Measurements from ENCODE around the gene KNDC1. TPM values are rescaled to one million over a fixed set of nuclear protein-coding genes. Genes with fewer than 3 reads are reported as not detected.

The KNDC1 gene
- total RNA-seq, 4 donors from 2014 or later: 3.7 to 5.9 (median 4.8) TPM

DNA sequence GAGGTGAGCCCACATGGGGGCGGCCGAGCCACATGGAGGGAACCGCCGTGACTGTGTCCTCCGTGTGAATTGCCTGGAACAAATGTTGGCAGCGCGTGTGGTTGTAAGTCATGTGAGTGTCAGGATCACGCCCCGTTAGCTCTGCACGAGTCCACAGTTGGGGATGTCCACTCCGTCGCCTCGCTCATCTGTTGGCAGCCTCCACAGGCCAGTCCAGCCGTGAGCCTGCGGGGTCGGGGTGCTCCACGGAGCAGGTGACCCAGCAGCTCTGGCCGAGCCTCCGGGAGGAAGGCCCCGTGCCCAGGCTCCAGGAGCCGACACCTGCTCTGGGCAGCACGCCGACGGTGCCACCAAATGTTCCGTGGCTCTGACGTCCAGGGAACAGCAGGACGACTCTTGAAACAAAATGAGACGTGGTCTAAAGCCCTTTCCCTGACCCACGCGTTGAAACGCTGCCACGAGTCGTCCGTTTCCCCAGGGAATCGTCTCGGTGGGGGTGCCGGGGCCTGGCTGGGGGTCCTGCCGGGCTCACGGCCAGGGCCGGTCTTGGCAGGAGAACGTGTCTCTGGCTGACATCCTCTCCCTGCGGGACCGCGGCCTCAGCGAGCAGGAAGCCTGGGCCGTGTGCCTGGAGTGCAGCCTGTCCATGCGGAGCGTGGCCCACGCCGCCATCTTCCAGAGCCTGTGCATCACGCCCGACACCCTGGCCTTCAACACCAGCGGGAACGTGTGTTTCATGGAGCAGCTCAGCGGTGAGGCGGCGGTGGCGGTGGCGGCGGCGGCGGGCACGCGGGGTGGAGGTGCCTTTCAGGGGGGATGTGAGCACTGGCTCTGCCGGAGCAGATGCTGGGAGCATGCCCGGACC is 7.0 kb downstream of the KNDC1 start:
- Histone ChIP-seq H3K36me3 (no peaks in the 10 kb centered on the region), H3K4me1 (no peaks in the 10 kb centered on the region), H3K9me3 (peaks cover 0 to under 1% (median 0%) of the 10 kb centered on the region in 4 donors), H3K27ac (no peak overlapping the region), H3K4me3 (no peak overlapping the region), H3K27me3 (peaks cover 0 to 27% of the 10 kb centered on the region in 2 donors)
- WGBS, 2 donors: 73 to 83% methylated on average over 54 to 60 of the region's 66 CpGs
- TF ChIP-seq EP300 (IDR thresholded peaks at IDR 0.05): no peak
- TF ChIP-seq, protein P1, sequence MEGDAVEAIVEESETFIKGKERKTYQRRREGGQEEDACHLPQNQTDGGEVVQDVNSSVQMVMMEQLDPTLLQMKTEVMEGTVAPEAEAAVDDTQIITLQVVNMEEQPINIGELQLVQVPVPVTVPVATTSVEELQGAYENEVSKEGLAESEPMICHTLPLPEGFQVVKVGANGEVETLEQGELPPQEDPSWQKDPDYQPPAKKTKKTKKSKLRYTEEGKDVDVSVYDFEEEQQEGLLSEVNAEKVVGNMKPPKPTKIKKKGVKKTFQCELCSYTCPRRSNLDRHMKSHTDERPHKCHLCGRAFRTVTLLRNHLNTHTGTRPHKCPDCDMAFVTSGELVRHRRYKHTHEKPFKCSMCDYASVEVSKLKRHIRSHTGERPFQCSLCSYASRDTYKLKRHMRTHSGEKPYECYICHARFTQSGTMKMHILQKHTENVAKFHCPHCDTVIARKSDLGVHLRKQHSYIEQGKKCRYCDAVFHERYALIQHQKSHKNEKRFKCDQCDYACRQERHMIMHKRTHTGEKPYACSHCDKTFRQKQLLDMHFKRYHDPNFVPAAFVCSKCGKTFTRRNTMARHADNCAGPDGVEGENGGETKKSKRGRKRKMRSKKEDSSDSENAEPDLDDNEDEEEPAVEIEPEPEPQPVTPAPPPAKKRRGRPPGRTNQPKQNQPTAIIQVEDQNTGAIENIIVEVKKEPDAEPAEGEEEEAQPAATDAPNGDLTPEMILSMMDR (IDR thresholded peaks at IDR 0.05): no peak
- no peak for TF ChIP-seq POLR2A (IDR thresholded peaks at IDR 0.05)
- DNase-seq (ENCODE audit: low spot score in 2 of 2): no peak

DNA sequence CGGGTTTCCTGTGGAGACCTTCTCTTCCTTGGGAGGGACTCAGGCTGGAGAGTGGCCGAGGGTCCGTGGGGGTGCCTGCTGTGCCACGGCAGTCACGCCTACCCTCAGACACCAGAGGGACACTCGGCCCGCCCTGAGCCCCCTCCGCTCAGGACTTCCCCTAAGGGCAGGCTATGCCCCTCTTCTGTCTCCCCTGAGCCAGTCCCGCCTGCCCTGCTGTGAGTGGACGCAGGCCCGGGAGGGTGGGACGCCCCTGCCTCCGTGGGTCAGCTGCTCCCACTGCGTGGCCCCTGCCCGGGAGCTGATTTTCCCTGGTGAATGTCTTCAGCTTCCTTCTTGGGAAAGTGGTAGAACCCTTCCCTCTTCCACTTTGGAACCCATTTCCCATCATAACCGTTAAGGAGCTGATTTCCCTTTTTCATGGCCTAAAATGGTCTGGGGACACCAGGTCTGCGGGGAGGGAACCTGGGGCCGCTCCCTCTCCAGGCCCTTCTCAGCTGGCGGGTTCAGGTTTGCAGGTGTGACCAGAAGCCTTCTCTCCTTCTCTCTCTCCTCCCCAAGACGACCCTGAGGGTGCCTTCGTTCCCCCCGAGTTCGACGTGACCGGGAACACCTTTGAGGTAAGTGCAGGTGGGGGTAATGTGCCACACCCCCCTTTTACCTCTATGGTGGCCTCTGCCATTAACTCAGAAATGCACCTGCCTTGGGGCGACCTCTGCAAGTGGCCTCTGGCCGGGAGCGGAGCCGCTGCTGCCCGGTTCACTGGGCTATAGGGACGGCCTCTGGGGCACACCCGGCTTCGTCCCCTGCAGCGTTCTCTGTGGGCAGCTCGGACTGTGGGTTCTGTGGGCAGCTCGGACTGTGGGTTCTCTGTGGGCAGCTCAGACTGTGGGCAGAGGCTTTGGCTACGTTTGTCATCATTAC is 7.9 kb downstream of the KNDC1 start:
- Histone ChIP-seq H3K4me1 (no peaks in the 10 kb centered on the region), H3K27ac (no peak overlapping the region), H3K36me3 (no peaks in the 10 kb centered on the region), H3K4me3 (no peak overlapping the region), H3K9me3 (peaks cover 0 to 9% (median 0%) of the 10 kb centered on the region in 4 donors), H3K27me3 (peaks cover 0 to 18% of the 10 kb centered on the region in 2 donors)
- 88% methylated on average over 26 to 33 of the region's 37 CpGs for WGBS, 2 donors
- TF ChIP-seq POLR2A (IDR thresholded peaks at IDR 0.05) (no peak), EP300 (IDR thresholded peaks at IDR 0.05) (no peak)
- TF ChIP-seq, protein P1 (IDR thresholded peaks at IDR 0.05): no peak
- DNase-seq (ENCODE audit: low spot score in 2 of 2): no peak

DNA sequence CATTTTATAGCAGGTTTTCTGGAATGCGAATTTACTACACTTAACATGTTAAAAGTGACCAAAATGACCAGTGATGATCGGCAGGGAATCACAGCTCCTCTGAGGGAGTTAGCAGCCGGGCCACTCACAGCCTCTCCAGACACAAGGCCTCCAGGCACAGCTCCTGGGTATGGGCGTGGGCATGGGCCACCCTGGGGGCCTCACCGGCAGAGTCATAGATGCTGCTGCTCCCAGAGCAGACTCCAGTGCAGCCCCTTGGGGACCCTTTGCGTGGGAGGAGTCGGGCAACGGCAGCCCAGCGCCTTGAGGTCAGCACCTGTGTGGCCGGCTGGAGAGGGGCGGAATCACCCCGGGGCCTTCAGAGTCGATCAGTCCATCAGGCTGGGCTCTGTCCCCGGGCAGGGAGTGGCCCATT is 8.6 kb downstream of the KNDC1 start:
- peaks cover 0 to 13% of the 10 kb centered on the region in 2 donors for H3K27me3 ChIP-seq
- no peak for DNase-seq (ENCODE audit: low spot score in 2 of 2)
- H3K9me3 ChIP-seq: peaks cover 0 to 11% (median 0%) of the 10 kb centered on the region in 4 donors
- TF ChIP-seq EP300 (IDR thresholded peaks at IDR 0.05): no peak
- no peaks in the 10 kb centered on the region for H3K4me1 ChIP-seq
- no peak overlapping the region for H3K4me3 ChIP-seq
- no peak overlapping the region for H3K27ac ChIP-seq
- WGBS, 2 donors: 78 to 83% methylated on average over 10 to 14 of the region's 14 CpGs
- H3K36me3 ChIP-seq: no peaks in the 10 kb centered on the region

DNA sequence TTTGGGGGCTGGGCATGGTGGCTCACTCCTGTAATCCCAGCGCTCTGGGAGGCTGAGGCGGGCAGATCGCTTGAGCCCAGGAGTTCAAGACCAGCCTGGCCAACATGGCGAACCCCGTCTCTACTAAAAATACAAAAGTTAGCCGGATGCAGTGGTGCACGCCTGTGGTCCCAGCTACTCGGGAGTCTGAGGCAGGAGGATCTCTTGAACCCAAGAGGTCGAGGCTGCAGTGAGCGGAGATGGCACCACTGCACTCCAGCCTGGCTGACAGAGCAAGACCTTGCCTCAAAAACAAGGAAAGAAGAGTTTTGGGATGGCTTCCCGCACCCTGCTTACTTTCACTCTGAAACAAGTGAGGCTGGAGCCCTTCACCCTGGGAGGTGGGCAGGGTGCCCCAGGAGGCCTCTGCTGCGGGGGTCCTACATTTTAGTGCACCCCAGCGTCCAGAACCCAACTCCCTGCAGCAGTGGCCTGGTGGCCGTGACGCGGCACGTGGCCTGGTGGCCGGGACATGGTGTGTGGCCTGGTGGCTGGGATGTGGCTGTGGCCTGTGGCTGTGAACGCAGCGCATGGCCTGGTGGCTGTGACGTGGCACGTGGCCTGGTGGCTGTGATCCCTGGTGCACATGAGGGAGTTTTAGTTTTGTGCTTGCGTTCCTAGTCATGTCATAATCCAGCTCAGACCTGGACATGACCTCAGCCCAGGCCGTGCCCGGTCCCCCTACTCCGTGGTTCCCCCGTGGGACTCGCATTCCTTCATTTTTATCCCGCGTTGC is 9.3 kb downstream of the KNDC1 start:
- Histone ChIP-seq H3K36me3 (no peaks in the 10 kb centered on the region), H3K27me3 (peaks cover 0 to 6% of the 10 kb centered on the region in 2 donors), H3K9me3 (peaks cover 0 to 11% (median 0%) of the 10 kb centered on the region in 4 donors), H3K4me3 (no peak overlapping the region), H3K4me1 (no peaks in the 10 kb centered on the region), H3K27ac (no peak overlapping the region)
- TF ChIP-seq, protein P1 (IDR thresholded peaks at IDR 0.05): no peak
- TF ChIP-seq EP300 (IDR thresholded peaks at IDR 0.05) (no peak), POLR2A (IDR thresholded peaks at IDR 0.05) (no peak)
- no peak for DNase-seq (ENCODE audit: low spot score in 2 of 2)
- WGBS, 2 donors: 94 to 95% methylated on average over 29 to 30 of the region's 30 CpGs

DNA sequence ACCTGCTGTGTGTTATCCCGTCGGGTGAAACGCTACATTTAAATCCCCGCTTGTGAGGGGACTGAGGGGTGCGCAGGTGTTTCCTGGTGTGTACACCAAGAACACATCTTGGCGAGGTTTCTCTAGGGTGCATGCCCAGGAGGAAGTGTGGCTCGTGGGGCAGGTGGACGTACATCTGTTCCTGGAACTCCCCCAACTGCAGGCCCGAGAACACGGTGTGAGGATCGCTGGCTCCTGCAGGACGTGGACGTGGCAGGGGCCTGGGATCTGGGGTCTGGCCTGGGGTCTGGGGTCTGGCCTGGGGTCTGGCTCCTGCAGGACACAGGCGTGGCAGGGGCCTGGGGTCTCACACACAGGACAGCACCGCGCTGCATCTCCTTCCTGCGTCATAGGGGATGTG is 10.1 kb downstream of the KNDC1 start:
- WGBS, 2 donors: 86% methylated on average over 11 to 17 of the region's 17 CpGs
- Histone ChIP-seq H3K4me1 (no peaks in the 10 kb centered on the region), H3K27ac (no peak overlapping the region), H3K27me3 (no peaks in the 10 kb centered on the region), H3K36me3 (no peaks in the 10 kb centered on the region), H3K4me3 (no peak overlapping the region), H3K9me3 (peaks cover 0 to 11% (median 0%) of the 10 kb centered on the region in 4 donors)
- TF ChIP-seq, protein P1 (IDR thresholded peaks at IDR 0.05): no peak
- TF ChIP-seq POLR2A (IDR thresholded peaks at IDR 0.05) (no peak), EP300 (IDR thresholded peaks at IDR 0.05) (no peak)
- no peak for DNase-seq (ENCODE audit: low spot score in 2 of 2)
